SIG-M5 treated with dmso at 0.1 percent for 504 hours (cell line): ENCODE results near the gene PRICKLE3.
A peak's percentile ranks its signal among the peaks of the same experiment; 100 is the strongest.

ENCODE experiments used
- DNase-seq: peaks from one replicate; lab custom pipeline; 2025; ENCODE audit not compliant: unreplicated experiment; lab: John Stamatoyannopoulos, UW

The PRICKLE3 gene, protein sequence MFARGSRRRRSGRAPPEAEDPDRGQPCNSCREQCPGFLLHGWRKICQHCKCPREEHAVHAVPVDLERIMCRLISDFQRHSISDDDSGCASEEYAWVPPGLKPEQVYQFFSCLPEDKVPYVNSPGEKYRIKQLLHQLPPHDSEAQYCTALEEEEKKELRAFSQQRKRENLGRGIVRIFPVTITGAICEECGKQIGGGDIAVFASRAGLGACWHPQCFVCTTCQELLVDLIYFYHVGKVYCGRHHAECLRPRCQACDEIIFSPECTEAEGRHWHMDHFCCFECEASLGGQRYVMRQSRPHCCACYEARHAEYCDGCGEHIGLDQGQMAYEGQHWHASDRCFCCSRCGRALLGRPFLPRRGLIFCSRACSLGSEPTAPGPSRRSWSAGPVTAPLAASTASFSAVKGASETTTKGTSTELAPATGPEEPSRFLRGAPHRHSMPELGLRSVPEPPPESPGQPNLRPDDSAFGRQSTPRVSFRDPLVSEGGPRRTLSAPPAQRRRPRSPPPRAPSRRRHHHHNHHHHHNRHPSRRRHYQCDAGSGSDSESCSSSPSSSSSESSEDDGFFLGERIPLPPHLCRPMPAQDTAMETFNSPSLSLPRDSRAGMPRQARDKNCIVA

GRCh38 chrX:49186125-49187027 is at the start of gene PRICKLE3:
Gene PRICKLE3 (minus strand): TSS chrX:49186373. CDS start chrX:49186297, 76 bp downstream.
- peak; percentile 60 for DNase-seq

- no peak for DNase-seq
These were observed 47.8 kb upstream of the PRICKLE3 start for GRCh38 chrX:49233887-49234555.

DNA sequence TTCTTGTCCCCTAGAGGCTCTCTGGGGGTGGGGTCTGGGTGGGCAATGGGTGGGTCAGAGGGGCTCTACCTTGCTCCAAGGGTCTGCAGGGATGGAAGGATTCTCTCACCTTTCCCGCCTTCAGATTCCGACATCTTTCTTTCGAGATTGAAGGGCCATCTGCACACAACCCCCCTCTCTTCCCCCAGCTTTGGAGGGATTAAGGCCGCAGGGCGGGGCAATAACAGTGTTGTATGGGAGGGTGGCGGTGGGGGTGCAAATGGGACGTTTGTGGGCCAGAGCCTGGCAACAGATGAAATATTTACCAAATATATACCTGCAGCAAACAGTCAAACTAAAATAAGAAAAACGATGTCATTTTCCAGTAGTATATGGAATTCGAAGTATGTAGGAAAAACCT is 47.0 kb upstream of the PRICKLE3 start, which contains the start of gene CACNA1F:
TSS of gene CACNA1F (minus strand) at position 165 of the 400 bp plus-strand sequence. CDS start at position 134, 31 bp downstream.
- no peak for DNase-seq

DNA sequence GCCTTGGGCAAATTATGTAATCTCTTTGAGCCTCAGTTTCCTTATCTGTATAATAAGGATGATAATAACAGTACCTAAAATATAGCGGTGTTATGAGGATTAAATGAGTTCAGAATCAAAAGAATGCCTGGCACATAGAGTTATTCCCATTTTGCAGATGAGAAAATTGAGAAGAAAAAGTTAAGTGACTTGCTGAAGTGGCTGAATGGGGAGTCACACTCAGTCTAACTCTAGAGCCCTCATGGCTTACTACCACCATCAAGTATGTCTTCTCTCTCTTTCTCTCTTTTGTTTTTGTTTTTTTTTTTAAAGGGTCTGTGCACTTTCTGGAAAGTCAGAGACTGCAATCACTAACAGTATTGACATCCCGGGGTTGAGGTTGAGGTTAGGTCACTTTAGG is 46.4 kb upstream of the PRICKLE3 start:
- no peak for DNase-seq

- DNase-seq = no peak
These were observed 45.3 kb upstream of the PRICKLE3 start for GRCh38 chrX:49231333-49232000.

- no peak for DNase-seq
These were observed 44.5 kb upstream of the PRICKLE3 start for GRCh38 chrX:49230500-49231232.

- no peak for DNase-seq
These were observed 42.0 kb upstream of the PRICKLE3 start for GRCh38 chrX:49228185-49228584.

GRCh38 chrX:49227726-49228125 is 41.6 kb upstream of the PRICKLE3 start:
- DNase-seq = no peak

GRCh38 chrX:49226946-49227345 is 40.8 kb upstream of the PRICKLE3 start:
- DNase-seq = no peak

DNA sequence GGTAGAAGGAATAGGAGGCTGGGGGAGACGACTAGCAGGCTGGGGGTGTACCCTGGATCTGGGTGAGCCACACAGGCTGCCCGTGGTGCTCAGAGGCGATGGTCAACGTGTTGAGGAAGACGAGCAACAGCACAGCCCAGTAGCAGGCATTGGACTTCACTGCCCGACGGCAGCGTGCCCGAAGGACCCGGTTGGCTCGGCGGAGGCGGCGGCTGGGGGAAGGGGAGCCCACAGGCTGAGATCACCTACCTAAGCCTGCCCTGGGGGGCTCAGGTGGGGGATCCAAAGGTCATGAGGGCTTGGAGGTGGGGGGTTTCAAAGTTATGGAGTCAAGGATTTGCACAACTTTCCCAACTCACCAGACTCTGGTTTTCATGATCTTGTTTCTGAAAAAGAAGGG is 39.7 kb upstream of the PRICKLE3 start:
- no peak for DNase-seq

DNA sequence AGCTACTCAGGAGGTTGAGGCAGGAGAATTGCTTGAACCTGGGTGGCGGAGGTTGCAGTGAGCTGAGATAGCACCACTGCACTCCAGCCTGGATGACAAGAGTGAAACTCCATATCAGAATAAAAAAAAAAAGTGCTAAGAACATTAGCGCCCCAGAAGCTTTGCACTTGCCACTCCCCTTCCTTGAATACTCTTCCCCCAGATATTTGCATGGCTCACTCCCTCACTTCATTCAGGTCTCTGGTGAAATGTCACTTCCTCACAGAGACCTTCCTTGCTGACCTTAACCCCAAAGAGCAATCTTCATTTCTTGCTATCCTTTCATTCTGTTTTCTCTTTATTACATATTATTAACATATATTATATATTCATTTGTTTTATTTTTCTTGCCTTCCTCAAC is 35.7 kb upstream of the PRICKLE3 start:
- no peak for DNase-seq

GRCh38 chrX:49220100-49220499 is 33.9 kb upstream of the PRICKLE3 start:
- no peak for DNase-seq

DNA sequence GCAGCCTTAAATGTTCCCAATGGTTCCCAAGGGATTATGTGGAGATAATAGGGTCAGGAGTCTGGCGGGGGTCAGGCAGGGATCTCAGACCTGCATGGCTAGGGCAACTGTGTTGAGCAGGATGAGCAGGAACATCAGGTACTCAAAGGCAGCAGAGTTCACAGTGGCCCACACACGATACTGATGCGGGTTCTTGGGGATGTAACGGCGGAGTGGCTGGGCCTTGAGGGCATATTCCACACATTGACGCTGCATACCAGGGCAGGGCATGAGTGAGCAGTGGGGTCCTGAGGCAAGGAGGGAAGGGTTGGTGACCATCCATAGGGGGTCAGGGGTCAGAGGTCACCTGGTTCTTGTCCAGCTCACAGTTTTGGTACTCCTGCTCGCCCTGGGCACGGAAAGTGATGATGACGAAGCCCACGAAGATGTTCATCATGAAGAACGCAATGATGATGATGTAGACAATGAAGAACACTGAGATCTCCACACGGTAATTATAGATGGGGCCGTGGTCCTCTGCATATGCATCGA is 28.9 kb upstream of the PRICKLE3 start:
- no peak for DNase-seq

- DNase-seq = no peak
These were observed 28.2 kb upstream of the PRICKLE3 start for GRCh38 chrX:49214416-49214815.

GRCh38 chrX:49212861-49213260 is 26.7 kb upstream of the PRICKLE3 start:
- no peak for DNase-seq

GRCh38 chrX:49212209-49212608 is 26.0 kb upstream of the PRICKLE3 start:
- no peak for DNase-seq

GRCh38 chrX:49211074-49211473 is 24.9 kb upstream of the PRICKLE3 start:
- no peak for DNase-seq

DNA sequence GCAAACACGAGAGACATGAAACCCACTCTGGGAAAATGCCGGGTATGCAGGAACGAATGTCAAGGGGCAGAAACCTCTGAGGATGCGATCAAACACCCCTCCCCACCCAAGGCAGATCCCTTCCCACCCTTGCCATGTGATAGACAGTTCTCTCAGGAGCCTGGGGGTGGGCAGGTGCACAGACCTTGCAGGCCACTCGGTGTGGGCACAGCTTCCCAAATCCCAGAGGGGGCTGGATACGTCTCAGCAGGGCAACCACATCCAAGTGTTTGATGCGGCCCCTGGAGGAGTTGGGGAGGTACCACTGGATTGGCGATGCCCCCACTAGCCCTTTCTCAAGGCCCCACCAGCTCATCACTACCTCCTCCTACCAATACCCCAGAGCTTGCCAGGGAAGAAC is 24.2 kb upstream of the PRICKLE3 start:
- no peak for DNase-seq
